ENCODE data around the gene MAPK14. TPM values are rescaled to one million over a fixed set of nuclear protein-coding genes. Genes with fewer than 3 reads are reported as not detected.

MAPK14 gene
- 75.2 TPM for total RNA-seq

DNA sequence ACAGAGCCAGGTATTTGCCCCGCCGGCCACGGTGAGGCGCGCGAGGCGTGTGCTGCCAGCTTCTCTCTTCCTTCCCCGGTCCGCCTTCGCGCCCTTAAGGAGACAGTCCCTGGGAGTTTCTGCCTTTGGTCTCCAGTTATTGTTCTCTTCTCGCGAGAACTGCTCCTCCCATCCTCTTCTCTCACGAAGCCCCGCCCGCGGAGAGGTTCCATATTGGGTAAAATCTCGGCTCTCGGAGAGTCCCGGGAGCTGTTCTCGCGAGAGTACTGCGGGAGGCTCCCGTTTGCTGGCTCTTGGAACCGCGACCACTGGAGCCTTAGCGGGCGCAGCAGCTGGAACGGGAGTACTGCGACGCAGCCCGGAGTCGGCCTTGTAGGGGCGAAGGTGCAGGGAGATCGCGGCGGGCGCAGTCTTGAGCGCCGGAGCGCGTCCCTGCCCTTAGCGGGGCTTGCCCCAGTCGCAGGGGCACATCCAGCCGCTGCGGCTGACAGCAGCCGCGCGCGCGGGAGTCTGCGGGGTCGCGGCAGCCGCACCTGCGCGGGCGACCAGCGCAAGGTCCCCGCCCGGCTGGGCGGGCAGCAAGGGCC, at the start of gene MAPK14:
Gene MAPK14 (plus strand): TSS at position 308 of the 587 bp plus-strand sequence. CDS start 350 bp downstream, outside the sequence.

DNA sequence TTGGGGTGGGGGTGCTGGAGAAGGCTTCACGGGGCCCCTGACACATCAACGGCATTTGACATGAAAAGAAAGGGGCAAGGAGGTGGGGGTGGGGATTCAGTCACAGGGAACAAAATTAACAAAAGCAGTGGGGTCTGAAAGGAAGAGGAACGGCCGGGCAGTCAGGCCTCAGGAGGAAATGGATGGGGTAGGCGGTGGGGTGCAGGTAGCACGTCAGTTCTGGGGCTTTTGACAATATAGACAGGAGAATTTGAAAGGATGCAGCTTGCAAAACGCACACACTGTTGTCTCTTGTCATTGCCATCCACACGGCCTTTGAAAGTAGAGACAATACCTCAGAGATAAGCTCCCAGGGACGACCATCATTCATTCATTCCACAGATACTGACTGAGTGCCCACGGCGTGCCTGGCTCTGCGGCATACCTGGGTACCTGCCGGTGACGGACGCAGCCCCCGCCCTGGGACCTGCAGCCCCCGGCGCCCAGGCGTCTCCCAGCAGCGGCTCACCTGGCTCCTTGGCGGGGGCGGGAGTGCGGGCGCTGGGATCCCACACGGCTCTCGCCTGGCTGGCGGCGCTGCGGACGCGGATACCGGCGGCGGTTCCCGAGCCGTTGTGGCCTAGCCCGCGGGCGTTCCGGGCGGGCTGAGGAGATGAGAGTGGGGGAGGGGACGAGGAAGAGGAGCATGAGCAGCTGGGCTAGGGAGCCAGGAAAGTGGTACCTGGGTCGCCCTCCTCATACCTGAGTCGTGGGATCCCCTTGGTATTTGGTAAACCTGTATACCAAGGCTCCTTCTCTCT, 3.4 kb upstream of the MAPK14 start, which contains the start of gene SLC26A8:
Gene SLC26A8 (minus strand): TSS at position 646 of the 800 bp plus-strand sequence. CDS start 4,934 bp downstream, outside the sequence.

DNA sequence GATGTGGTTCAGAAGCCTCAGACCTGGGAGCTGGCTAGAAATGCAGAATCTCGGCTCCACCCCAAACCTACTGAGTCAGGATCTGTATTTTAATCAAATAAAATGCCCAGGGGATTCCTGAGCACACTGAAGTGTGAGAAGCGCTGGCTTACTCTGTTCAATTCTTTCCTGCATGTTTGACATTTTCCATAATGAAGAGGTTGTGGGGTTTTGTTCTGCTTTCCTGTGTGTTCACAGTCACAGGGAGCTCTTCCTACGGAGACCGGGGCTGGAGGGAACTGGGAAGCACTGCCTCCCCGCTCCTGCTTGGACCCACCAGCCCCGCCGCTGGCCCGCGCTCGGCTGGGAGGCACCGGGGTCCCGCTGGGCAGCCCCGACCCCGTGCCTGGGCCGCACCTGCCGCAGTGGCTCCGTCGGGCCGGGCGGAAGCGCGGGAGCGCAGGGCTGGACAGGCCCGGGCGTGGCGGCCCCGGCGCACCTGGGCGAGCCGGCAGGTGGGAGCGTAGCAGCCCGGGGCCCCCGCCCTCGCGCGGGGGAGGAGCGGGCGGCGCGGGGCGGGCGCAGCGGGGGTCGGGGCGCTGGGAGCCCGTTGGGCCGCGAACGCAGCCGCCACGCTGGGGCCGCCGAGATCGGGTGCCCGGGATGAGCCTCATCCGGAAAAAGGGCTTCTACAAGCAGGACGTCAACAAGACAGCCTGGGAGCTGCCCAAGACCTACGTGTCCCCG, 102.5 kb downstream of the MAPK14 start, which contains the start of gene MAPK13:
Gene MAPK13 (plus strand): TSS at position 573 of the 726 bp plus-strand sequence. CDS start 70 bp downstream, at position 643.

Other genes with a start within 250 kb of the MAPK14 start
- gene CLPSL1, start 246.8 kb upstream of the MAPK14 start, total RNA-seq = not detected
- gene CLPS, start 230.5 kb upstream of the MAPK14 start, total RNA-seq = not detected
- gene LHFPL5, start 222.5 kb upstream of the MAPK14 start, total RNA-seq = 0.27 TPM
- 96.9 TPM for gene SRPK1, start 106.7 kb upstream of the MAPK14 start, total RNA-seq
- gene SLC26A8, start 3.2 kb upstream of the MAPK14 start, total RNA-seq = 1.4 TPM
- 9.2 TPM for gene MAPK13, start 102.7 kb downstream of the MAPK14 start, total RNA-seq
- gene BRPF3, start 168.9 kb downstream of the MAPK14 start, total RNA-seq = 39.2 TPM
- gene PNPLA1, start 242.3 kb downstream of the MAPK14 start, total RNA-seq = 0.16 TPM